ENCODE results near the gene EHD1.

GRCh38 chr11:64900774-64901173, 22.4 kb upstream of the EHD1 start:
- TF ChIP-seq CTCF (IDR thresholded peaks at IDR 0.05) (no peak), ZFX (IDR thresholded peaks at IDR 0.05; ENCODE audit: borderline replicate concordance) (no peak)

Data from 22Rv1 (cell line).